ENCODE results near the gene DPY19L3. TPM values are rescaled to one million over a fixed set of nuclear protein-coding genes. Genes with fewer than 3 reads are reported as not detected.

Gene DPY19L3
- total RNA-seq, 2 experiments from 2014 or later: 7.3 to 8.5 TPM

- DNase-seq (no peak), ATAC-seq (ENCODE audit: poor library complexity) (no peak)
- Mint-ChIP-seq H3K36me3 (ENCODE audit: low read depth) (peaks cover 98% of the 10 kb centered on the region), H3K9me3 (no peaks in the 10 kb centered on the region), H3K4me1 (ENCODE audit: low read depth) (peaks cover 85% of the 10 kb centered on the region), H3K27me3 (no peaks in the 10 kb centered on the region), H3K27ac (peak overlapping the region; percentile 48), H3K4me3 (no peak overlapping the region)
- Histone ChIP-seq H3K27ac (ENCODE audit: low read depth in 1 of 2, low read length in 2 of 2) (no peak overlapping the region), H3K4me3 (ENCODE audit: low read length) (no peak overlapping the region), H3K36me3 (ENCODE audit: insufficient read depth, low read length) (peaks cover 82% of the 10 kb centered on the region), H3K9me3 (ENCODE audit: control insufficient read depth in 1 of 2, insufficient read depth in 1 of 2, low read length in 2 of 2) (no peaks in the 10 kb centered on the region), H3K27me3 (ENCODE audit: control insufficient read depth in 1 of 2, insufficient read depth in 2 of 2, low read length in 2 of 2) (no peaks in the 10 kb centered on the region), H3K4me1 (ENCODE audit: insufficient read depth, low read length) (peaks cover 9% of the 10 kb centered on the region)
- POLR2A ChIA-PET: no interaction called here
- TF ChIP-seq CTCF (IDR thresholded peaks at IDR 0.05): no peak
- intact Hi-C loops (cut with DNase I, micrococcal nuclease): loop anchor here in 1 of 2 experiments (5.0 kb wide), 1 partner anchor 1191 kb away; no protein-coding TSS in a partner anchor
- CTCF ChIA-PET: no interaction called here
Measured at GRCh38 chr19:32363175-32363574, 42.4 kb upstream of the DPY19L3 start.

GRCh38 chr19:32363632-32364031 lies 41.9 kb upstream of the DPY19L3 start:
- ATAC-seq (ENCODE audit: poor library complexity) (no peak), DNase-seq (no peak)
- no peak overlapping the region for H3K4me3 Mint-ChIP-seq
- H3K27ac Mint-ChIP-seq: peak overlapping the region; percentile 48
- POLR2A ChIA-PET: no interaction called here
- TF ChIP-seq CTCF (IDR thresholded peaks at IDR 0.05): no peak
- H3K36me3 Mint-ChIP-seq (ENCODE audit: low read depth): peaks cover 98% of the 10 kb centered on the region
- no peaks in the 10 kb centered on the region for H3K27me3 Mint-ChIP-seq
- intact Hi-C loops (cut with DNase I, micrococcal nuclease): loop anchor here in 1 of 2 experiments (5.0 kb wide), 1 partner anchor 1191 kb away; no protein-coding TSS in a partner anchor
- Histone ChIP-seq H3K36me3 (ENCODE audit: insufficient read depth, low read length) (peaks cover 80% of the 10 kb centered on the region), H3K27ac (ENCODE audit: low read depth in 1 of 2, low read length in 2 of 2) (no peak overlapping the region), H3K4me3 (ENCODE audit: low read length) (no peak overlapping the region), H3K27me3 (ENCODE audit: control insufficient read depth in 1 of 2, insufficient read depth in 2 of 2, low read length in 2 of 2) (no peaks in the 10 kb centered on the region), H3K4me1 (ENCODE audit: insufficient read depth, low read length) (peaks cover 11% of the 10 kb centered on the region), H3K9me3 (ENCODE audit: control insufficient read depth in 1 of 2, insufficient read depth in 1 of 2, low read length in 2 of 2) (no peaks in the 10 kb centered on the region)
- H3K4me1 Mint-ChIP-seq (ENCODE audit: low read depth): peaks cover 84% of the 10 kb centered on the region
- H3K9me3 Mint-ChIP-seq: no peaks in the 10 kb centered on the region
- CTCF ChIA-PET: no interaction called here

GRCh38 chr19:32364040-32364439 lies 41.5 kb upstream of the DPY19L3 start:
- Mint-ChIP-seq H3K4me1 (ENCODE audit: low read depth) (peaks cover 88% of the 10 kb centered on the region), H3K36me3 (ENCODE audit: low read depth) (peaks cover 98% of the 10 kb centered on the region), H3K9me3 (no peaks in the 10 kb centered on the region), H3K27me3 (no peaks in the 10 kb centered on the region), H3K4me3 (no peak overlapping the region), H3K27ac (no peak overlapping the region)
- CTCF ChIA-PET: no interaction called here
- Histone ChIP-seq H3K4me1 (ENCODE audit: insufficient read depth, low read length) (peaks cover 11% of the 10 kb centered on the region), H3K36me3 (ENCODE audit: insufficient read depth, low read length) (peaks cover 76% of the 10 kb centered on the region), H3K4me3 (ENCODE audit: low read length) (no peak overlapping the region), H3K9me3 (ENCODE audit: control insufficient read depth in 1 of 2, insufficient read depth in 1 of 2, low read length in 2 of 2) (no peaks in the 10 kb centered on the region), H3K27me3 (ENCODE audit: control insufficient read depth in 1 of 2, insufficient read depth in 2 of 2, low read length in 2 of 2) (no peaks in the 10 kb centered on the region), H3K27ac (ENCODE audit: low read depth in 1 of 2, low read length in 2 of 2) (no peak overlapping the region)
- no peak for DNase-seq
- POLR2A ChIA-PET: no interaction called here
- ATAC-seq (ENCODE audit: poor library complexity): no peak
- intact Hi-C loops (cut with DNase I, micrococcal nuclease): loop anchor here in 1 of 2 experiments (5.0 kb wide), 1 partner anchor 1192 kb away; no protein-coding TSS in a partner anchor
- TF ChIP-seq CTCF (IDR thresholded peaks at IDR 0.05): no peak
